GM20000 (cell line): ENCODE results near the gene MRPS5.

ENCODE experiments used
- DNase-seq: peaks from one replicate; pipeline ENCODE4 v3.0.0; 2012; ENCODE audit warnings: low spot score
- TF ChIP-seq, protein P1 (sequence below): IDR thresholded peaks from 2 replicates; pipeline ENCODE4 v1.5.1; 2012; ENCODE audit warnings: mild to moderate bottlenecking, control low read depth; ENCODE audit errors: extremely low read depth, missing control alignments

Gene MRPS5

DNA sequence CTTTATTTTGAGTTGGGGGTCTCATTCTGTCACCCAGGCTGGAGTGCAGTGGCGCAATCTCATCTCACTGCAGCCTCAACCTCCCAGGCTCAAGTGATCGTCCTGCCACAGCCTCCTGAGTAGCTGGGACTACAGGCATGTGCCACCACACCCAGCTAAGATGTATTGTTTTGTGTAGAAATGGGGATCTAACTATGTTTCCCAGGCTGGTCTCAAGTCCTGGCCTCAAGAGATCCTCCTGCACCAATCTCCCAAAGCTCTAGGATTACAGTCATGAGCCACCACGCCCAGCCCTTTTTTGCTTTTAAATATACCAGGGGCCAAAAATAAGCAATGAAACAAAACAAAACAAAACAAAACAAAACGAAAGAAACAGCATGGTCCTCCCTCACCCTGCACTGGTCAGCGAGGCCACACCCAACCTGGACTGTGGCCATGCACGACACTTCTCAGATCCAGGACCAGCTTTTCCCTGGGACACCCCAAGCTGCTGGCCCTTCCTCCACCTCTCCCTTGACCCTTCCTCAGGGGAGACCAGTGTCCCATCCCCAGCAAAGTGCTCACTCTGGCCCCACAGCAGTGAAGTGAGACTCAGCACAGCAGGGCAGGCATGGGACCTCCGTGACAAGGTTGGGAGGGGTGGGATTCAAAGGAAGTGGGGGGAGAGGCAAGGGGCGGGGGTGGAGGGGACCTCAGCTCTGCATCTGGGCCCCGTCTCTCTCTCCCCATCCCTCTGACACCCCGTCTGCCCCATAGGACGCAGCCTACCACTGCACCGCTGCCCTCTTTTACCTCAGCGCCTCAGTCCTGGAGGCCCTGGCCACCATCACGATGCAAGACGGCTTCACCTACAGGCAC is 72.6 kb downstream of the MRPS5 start:
- TF ChIP-seq, protein P1, sequence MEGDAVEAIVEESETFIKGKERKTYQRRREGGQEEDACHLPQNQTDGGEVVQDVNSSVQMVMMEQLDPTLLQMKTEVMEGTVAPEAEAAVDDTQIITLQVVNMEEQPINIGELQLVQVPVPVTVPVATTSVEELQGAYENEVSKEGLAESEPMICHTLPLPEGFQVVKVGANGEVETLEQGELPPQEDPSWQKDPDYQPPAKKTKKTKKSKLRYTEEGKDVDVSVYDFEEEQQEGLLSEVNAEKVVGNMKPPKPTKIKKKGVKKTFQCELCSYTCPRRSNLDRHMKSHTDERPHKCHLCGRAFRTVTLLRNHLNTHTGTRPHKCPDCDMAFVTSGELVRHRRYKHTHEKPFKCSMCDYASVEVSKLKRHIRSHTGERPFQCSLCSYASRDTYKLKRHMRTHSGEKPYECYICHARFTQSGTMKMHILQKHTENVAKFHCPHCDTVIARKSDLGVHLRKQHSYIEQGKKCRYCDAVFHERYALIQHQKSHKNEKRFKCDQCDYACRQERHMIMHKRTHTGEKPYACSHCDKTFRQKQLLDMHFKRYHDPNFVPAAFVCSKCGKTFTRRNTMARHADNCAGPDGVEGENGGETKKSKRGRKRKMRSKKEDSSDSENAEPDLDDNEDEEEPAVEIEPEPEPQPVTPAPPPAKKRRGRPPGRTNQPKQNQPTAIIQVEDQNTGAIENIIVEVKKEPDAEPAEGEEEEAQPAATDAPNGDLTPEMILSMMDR = no peak
- DNase-seq = no peak

DNA sequence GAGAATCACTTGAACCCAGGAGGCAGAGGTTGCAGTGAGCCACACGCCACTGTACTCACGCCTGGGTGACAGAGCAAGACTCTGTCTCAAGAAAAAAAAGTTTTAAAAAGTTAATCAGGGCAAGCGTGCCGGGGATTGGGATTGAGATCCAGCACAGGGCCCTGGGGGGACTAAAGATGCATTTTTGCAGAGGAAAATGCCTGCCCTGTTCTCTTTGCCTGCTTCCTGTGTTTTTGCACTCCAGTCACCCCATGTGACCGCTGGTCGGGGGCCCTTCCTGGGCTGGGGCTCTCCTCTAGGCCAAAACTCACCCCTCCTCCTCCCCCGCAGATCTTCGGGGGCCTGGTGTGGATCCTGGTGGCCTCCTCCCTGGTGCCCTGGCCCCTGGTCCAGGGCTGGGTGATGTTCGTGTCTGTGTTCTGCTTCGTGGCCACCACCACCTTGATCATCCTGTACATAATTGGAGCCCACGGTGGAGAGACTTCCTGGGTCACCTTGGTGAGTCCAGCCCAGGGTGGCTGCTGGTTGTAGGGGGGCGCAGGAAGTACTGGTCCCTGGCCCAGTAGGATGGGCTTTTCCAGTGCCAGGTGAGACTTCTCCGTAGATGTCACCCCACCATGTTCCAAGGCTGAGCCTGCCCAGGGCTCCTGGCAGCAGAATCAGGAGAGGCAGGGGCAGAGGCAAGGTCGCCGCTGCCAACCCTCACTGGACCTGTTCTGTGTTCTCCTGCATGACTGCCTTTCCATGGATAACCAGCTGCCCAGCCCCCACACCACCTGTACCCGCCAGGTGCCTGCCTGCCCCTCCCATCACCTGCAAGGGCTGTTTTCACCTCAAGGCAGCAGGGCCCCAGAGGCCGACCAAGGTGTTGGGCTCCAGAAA is 73.7 kb downstream of the MRPS5 start:
- TF ChIP-seq, protein P1 = no peak
- DNase-seq = no peak

DNA sequence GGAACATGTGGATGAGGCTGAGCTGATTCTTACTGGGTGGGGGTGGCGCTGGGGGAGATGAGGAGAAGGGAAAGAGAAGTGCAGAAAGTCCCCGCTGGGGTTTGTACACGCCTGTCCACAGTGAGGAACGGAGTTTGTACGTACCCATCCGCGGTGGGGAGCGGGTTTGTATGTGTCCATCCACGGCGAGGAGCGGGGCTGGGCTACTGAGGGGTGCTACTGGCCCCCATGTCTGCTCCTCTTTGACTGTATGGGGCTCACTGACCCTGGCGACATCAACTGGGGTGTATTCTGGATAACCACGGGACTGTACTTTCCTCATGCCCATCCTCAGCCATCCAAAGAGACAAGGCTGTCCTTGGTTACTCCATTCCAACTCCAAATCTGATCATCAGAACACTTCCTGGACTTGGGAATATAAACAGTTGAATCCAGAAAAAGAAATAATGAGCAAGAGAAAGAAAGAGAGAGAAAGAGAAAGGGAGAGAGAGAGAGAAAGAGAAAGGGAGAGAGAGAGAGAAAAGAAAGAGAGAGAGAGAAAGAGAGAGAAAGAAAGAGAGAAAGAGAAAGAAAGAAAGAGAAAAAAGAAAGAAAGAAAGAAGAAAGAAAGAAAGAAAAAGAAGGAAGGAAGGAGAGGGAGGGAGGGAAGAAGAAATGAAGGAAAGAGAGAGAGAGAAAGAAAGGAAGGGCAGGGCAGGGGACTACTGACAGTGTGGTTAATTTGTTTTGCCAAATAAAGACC is 75.1 kb downstream of the MRPS5 start:
- DNase-seq = no peak
- TF ChIP-seq, protein P1 = no peak

DNA sequence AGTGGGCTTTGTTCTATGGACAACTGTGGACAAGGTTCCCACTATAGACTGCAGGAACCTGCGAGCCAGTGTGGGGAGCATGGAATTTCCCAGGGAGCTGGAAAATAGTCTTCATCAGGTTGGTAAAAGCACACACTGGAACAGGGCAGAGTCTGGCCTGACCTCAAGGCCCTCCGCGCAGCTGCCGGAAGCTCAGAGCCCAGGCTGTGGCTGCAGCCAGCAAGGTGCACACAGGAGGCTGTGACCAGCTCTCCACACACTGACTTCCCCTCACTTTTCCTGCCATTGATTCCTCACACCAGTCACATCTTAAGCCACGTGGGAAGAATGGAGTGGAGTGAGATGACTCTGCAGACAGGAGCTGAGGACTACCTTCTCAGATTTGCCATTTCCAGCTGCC is 77.0 kb downstream of the MRPS5 start:
- no peak for DNase-seq
- TF ChIP-seq, protein P1 = no peak

DNA sequence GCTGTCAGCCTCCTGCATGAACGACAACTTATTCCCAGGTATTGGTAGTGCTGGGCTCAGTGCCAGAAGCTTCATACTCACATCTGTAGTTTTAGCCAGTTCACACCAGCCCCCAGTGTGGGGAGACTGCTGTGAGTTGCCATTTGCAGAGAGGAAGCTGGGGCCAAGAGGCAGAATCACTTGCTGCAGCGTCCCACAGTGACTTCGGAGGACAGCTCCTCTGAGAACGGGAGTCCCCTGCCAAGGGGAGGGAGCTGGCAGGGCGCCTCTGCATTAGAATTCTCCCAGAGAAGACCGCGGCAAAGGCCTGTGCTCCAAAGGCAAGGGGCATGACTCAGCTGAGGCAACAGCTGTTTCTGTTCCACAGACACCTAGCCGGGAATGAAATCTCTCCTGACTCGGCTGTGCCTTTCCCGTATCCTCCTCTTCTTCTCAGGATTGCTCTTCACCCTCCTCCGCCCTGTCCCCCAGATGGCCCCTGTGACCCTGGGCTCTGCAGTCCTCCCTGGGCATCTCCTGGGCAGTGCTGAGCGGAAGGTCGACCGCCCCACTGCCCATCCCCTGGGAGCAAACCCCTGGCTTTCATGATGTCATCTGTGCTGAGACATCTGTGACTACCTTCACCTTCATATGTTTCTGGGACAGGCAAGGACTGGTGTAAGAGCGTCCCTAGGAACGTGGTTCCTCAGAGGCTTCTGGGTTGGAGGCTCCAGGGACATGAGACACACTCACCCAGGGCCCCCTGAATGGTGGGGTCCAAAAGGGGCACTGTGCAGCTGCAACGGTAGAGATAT is 78.1 kb downstream of the MRPS5 start:
- DNase-seq = no peak
- TF ChIP-seq, protein P1 = no peak

DNA sequence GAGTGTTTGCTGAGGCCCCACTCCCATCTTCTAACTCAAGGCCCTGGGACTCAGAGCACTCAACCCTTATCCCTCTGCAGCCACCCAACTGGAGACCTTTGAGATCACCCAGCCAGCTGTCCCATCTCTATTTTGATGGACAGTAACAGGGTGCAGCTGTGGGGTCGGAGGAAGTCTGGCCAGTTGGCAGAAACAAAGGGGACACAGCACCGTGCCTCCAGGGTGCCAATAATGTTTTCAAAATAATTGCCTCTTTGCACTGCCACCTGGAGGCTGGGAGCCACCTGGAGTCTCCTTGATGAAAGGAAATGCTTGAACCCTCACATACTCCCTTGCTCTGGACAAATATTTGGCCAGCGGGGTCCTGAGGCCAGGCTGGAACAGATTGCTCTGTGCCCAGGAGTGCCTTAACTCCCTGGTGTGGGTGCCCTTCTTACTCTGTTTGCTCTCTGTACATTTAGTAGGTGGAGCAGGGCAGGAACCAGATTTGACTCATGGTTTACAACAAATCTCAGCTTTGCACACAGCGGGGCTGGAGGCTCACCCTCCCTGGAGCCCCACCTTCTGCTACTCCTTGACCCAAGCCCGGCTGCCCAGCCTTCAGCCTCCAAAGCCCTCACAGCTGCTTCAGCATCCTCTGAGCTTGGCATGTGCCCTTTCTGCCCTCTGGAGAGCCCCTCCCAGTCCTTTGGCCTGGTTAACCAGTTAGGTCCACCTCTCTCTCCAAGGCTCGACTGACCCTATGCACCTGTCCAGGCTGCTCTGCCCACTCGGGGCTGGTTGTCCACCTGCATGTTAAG is 78.9 kb downstream of the MRPS5 start:
- TF ChIP-seq, protein P1 = no peak
- DNase-seq = no peak
